Mononuclear cell (primary cell): ENCODE measurements around the gene ENTPD2. TPM values are rescaled to one million over a fixed set of nuclear protein-coding genes. Genes with fewer than 3 reads are reported as not detected.

Experiments
- H3K27me3 ChIP-seq: 2 replicates; pipeline ENCODE4 v1.6.0; 2011; ENCODE audit warnings: low read length, control low read depth; ENCODE audit not compliant: insufficient read depth
- H3K4me1 ChIP-seq: 2 replicates; pipeline ENCODE4 v1.5.1; 2011; ENCODE audit warnings: mild to moderate bottlenecking, low read length, control low read depth; ENCODE audit not compliant: insufficient read depth
- H3K4me3 ChIP-seq: 2 replicates; pipeline ENCODE4 v1.5.1; 2011; ENCODE audit warnings: mild to moderate bottlenecking, low read length, moderate library complexity
- H3K9me3 ChIP-seq: 2 replicates; pipeline ENCODE4 v1.5.1; 2011; ENCODE audit warnings: low read depth, mild to moderate bottlenecking, control low read depth, low read length
- total RNA-seq: library from RNA; depleted of rRNA; stranded (reverse); fragments of >200 nt; gene quantifications from one replicate; pipeline ENCODE4 v1.2.3, GENCODE V29; 2012

ENTPD2 gene
- total RNA-seq, 1 donor, result not detected

DNA sequence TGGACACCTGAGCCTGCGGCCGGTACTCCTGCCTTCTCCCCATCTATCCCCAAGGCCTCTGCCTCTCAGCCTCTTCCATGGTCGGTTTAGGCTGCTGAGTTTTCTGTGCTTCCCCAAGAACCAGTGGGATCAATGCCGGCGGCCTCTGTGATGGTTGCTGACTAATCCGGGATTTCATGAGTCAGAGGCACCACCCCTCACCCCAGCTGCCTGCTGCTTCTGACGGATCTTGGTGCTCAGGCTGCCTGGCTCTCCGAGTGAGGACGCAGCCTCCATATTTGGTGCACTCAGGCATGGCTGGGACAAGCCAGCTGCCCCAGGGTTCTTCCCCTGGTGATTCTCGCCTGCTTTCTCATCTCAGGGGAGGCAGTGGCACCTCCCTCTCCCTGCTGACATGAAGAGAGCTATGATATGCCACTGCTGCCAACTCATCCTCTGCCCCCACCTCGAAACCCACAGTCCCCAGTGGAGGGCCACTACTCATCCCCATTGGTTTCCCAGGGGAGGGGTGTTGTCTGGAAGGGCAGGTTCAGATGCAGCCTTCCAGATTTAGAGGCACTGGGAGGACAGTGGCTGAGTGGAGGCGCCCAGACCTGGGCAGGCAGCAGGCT, 29.6 kb upstream of the ENTPD2 start:
- Histone ChIP-seq H3K9me3 (no peaks in the 10 kb centered on the region), H3K4me1 (peaks cover 33% of the 10 kb centered on the region), H3K4me3 (no peak overlapping the region), H3K27me3 (no peaks in the 10 kb centered on the region)

DNA sequence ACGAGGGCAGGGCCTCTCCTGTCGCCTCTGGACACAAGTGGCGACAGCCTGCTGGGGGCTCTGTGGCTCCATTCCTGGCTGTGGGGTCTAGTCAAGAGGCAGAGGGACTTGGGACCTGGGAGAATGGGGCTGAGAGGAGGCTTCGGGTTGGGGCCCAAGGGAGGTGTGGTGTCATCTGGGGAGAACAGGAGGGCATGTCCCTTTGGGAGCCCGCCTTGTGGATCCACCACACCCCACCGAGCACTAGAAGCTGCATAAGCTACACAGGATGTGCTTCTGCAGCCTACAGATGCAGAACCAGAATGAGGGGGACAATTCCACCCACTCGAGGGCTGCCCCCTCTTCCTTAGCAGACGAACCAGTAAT, 29.0 kb upstream of the ENTPD2 start:
- Histone ChIP-seq H3K4me1 (peaks cover 32% of the 10 kb centered on the region), H3K9me3 (no peaks in the 10 kb centered on the region), H3K27me3 (no peaks in the 10 kb centered on the region), H3K4me3 (no peak overlapping the region)

DNA sequence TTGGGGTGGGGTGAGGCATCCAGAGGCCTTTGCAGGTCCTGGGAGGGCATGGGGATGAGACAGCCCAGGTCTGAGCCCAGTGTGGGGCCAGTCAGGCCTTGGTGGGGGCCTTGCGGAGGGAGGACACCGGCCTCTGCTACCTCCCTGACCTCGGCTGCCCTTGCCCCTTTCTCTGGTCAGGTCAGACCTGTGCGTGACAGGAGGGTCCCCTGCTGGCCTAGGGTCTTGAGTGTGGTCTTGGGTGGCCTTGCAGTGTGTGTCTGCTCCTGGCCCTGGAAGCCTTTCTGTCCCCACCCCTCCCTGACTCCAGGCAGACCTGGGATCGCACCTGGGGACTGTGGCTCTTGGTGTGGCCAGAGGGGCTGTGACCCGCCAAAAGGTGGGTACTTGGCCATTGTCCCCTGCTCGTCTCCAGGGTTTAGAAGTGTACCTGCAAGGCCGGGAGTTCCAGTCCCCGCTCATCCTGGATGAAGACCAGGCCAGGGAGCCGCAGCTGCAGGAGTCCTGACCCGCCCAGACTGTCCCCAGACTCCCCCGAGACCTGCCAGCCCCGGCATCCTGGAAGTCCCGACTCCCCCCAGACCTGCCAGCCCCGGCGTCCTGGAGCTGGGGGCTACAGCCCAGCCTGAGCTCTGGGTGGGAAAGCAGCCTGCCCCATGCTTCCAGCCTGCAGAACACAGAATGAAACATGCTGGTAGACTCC, 28.5 kb upstream of the ENTPD2 start:
- Histone ChIP-seq H3K4me1 (peaks cover 27% of the 10 kb centered on the region), H3K4me3 (no peak overlapping the region), H3K27me3 (no peaks in the 10 kb centered on the region), H3K9me3 (no peaks in the 10 kb centered on the region)

DNA sequence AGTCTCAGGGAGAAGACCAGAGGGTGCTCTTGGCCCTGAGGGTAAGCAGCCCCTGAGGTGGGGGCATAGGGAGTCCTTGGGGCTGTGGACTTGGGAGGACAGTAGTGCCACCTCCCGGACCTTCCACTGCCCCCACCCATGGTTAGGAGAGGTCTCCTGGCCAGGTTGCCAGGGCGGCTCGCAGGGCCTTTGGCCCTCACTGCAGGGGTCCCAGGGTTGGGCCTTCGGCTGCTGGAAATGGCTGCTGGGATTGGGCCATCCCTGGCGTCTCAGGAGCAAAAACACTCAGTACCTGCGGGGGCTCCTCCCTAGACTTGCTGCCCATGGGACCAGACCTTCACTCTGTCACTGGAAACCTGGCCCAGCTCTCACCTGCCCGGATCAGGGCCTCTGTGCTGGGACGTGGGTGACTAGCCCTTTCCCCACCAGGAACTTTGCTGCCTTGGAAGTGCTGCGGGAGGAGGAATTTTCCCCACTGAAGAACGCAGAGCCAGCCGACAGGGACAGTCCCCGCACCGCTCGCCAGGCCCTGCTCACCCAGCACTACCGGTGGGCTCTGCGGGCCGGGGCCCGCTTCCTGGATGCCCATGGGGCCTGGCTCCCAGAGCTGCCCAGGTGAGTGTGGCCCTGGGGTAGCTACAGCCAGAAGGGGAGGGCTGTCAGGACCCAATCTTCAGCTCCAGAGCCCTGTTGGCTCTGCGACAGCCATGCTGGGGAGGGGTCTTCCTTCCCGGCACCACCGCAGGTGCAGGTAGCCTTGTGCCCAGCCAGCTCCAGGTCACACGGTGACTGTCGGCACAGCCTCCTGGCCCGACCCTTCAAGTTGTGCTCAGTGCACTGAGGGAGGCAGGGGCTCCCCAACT, 26.6 kb upstream of the ENTPD2 start:
- Histone ChIP-seq H3K4me3 (no peak overlapping the region), H3K4me1 (peaks cover 30% of the 10 kb centered on the region), H3K9me3 (no peaks in the 10 kb centered on the region), H3K27me3 (no peaks in the 10 kb centered on the region)

DNA sequence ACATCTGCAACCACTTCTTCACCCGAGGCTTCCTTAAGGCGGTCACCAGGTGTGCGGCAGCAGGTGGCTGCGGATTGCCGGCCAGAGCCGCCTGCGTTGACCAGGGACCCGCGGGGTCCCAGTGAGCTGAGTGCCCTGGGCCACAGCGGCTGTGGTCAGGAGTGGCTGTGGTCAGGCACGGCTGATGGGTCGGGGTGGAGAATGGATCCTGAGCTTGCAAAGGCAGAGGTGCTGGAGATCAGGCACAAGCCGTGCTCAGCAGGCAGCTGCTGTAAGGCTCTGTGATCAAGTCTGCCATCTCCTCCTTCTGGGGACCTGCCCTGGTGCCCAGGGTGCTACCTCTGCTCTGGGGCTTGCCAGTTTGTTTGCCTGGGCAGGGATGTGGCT, 25.5 kb upstream of the ENTPD2 start:
- Histone ChIP-seq H3K9me3 (no peaks in the 10 kb centered on the region), H3K4me3 (no peak overlapping the region), H3K4me1 (peaks cover 34% of the 10 kb centered on the region), H3K27me3 (no peaks in the 10 kb centered on the region)

DNA sequence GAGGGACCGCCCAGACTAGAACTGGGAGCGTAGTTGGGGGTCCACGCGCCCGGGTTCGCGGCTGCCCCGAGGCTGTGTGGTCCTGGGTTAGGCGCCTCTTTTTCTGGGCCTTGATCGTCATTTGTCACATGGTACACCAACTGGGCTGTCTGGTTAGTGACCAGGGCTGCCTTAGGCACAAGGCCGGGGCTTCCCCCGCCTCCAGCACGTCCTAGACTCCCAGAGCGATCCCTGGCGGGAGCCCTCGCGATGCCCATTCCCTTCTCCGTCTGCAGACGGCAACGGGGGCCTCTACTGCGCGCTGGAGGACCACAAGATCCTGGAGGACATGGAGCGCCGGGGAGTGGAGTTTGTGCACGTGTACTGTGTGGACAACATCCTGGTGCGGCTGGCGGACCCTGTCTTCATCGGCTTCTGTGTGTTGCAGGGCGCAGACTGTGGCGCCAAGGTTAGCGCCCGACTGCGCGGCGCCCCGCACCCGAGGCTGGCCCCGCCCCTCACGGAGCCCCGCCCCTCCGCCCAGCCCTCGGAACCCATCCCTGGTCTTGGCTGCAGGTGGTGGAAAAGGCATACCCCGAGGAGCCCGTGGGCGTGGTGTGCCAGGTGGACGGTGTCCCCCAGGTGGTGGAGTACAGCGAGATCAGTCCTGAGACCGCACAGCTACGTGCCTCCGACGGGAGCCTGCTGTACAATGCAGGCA, 25.0 kb upstream of the ENTPD2 start:
- H3K9me3 ChIP-seq, result no peaks in the 10 kb centered on the region
- no peak overlapping the region for H3K4me3 ChIP-seq
- peaks cover 40% of the 10 kb centered on the region for H3K4me1 ChIP-seq
- no peaks in the 10 kb centered on the region for H3K27me3 ChIP-seq

DNA sequence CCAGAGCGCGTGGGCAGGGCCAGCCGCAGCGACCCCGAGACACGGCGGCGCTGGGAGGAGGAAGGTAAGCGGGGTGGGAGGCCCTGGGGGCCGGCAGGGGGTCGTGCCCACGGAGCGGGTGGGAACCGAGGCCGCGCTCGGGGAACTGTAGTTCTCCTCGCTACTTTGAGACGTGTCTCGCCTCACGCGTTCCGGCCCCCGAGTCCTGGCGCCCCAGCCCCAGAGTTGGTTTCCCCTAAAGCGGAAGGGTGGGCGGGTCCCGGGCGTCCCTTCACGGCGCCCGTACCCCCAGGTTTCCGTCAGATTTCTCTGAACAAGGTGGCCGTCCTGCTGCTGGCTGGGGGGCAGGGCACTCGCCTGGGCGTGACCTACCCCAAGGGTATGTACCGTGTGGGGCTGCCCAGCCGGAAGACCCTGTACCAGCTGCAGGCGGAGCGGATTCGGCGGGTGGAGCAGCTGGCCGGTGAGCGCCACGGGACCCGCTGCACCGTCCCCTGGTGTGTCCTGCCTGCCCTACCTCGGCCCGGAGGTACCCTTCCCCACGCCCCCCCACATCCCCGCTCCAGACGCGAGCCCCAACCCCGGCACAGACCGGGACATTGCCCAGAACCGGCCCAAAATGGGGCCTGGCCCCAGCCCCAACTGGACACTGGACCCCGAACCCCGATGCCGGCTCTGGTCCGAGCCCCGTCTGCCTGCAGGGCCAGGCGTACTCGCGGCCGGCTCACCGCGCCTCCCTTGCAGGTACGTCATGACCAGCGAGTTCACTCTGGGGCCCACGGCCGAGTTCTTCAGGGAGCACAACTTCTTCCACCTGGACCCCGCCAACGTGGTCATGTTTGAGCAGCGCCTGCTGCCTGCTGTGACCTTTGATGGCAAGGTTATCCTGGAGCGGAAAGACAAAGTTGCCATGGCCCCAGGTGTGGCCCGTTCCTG, 24.2 kb upstream of the ENTPD2 start:
- no peaks in the 10 kb centered on the region for H3K27me3 ChIP-seq
- H3K4me3 ChIP-seq, result peak overlapping the region; percentile 45
- H3K4me1 ChIP-seq, result peaks cover 48% of the 10 kb centered on the region
- no peaks in the 10 kb centered on the region for H3K9me3 ChIP-seq

DNA sequence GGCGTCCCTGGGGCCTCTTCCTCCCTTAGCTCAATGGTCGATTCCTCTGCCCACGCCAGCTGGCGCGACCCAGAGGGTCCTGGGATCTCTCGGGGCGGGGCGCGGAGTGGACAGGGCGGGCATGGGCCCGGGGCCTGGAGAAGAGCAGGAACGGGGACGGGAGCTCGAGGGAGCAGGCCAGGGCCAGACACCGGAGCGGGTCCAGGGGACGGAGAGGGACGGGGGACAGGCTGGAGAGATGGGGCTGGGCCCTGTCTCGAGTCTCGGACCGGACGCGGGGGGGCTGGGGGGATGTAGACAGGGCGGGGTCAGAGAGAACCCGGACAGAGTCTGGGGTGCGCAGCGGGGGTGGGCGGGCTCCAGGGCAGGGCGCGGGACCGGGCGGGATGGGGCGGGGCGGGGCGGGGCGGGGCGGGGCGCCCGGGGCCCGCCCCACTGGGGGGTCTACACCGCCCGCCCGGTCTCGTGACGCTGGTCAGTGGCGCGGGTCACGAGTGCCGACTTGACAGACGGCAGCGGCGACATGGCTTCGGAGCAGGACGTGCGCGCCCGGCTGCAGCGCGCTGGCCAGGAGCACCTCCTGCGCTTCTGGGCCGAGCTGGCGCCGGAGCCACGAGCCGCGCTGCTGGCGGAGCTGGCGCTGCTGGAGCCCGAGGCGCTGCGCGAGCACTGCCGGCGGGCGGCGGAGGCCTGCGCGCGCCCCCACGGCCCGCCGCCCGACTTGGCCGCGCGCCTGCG, 23.3 kb upstream of the ENTPD2 start, which contains the start of gene UAP1L1:
UAP1L1 (plus strand) TSS at position 508 of the 738 bp plus-strand sequence; CDS start at position 524, 16 bp downstream.
- Histone ChIP-seq H3K4me1 (peaks cover 57% of the 10 kb centered on the region), H3K27me3 (no peaks in the 10 kb centered on the region), H3K4me3 (peak within 1 kb of the TSS; percentile 45), H3K9me3 (no peaks in the 10 kb centered on the region)

DNA sequence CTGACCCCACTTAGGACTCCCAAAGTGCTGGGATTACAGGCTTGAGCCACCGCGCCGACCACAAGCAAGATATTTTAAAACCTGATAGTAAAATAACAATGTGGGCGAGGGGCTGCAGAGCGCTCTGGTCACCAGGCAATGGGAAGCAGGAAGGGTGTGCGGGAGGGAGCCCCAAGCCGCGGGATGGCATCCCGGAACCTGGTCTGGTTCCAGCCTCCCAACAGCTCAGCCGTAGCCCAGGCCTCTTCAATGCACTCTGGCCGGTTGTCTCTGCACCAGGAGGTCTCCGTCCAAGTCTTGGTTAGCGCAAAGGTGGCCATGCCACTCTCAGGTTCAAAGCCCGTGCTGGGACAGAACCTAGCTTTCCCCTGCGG, 22.8 kb upstream of the ENTPD2 start:
- H3K9me3 ChIP-seq, result no peaks in the 10 kb centered on the region
- peaks cover 62% of the 10 kb centered on the region for H3K4me1 ChIP-seq
- peak overlapping the region; percentile 24 for H3K4me3 ChIP-seq
- H3K27me3 ChIP-seq, result no peaks in the 10 kb centered on the region

DNA sequence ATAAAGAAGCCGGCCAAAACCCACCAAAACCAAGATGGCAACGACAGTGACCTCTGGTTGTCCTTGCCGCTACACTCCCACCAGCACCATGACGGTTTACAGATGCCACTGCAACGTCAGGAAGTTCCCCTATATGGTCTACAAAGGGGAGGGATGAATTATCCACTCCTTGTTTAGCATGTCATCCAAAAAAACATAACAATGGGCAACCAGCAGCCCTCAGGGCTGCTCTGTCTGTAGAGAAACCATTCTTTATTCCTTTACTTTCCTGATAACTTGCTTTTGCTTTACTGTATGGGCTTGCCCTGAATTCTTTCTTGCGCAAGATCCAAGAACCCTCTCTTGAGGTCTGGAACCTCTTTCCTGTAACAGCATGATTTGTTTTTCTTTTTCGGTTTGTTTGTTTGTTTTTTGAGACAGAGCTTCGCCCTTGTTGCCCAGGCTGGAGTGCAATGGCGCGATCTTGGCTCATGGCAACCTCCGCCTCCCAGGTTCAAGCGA, 21.5 kb upstream of the ENTPD2 start:
- Histone ChIP-seq H3K9me3 (no peaks in the 10 kb centered on the region), H3K27me3 (no peaks in the 10 kb centered on the region), H3K4me1 (peaks cover 74% of the 10 kb centered on the region), H3K4me3 (no peak overlapping the region)

DNA sequence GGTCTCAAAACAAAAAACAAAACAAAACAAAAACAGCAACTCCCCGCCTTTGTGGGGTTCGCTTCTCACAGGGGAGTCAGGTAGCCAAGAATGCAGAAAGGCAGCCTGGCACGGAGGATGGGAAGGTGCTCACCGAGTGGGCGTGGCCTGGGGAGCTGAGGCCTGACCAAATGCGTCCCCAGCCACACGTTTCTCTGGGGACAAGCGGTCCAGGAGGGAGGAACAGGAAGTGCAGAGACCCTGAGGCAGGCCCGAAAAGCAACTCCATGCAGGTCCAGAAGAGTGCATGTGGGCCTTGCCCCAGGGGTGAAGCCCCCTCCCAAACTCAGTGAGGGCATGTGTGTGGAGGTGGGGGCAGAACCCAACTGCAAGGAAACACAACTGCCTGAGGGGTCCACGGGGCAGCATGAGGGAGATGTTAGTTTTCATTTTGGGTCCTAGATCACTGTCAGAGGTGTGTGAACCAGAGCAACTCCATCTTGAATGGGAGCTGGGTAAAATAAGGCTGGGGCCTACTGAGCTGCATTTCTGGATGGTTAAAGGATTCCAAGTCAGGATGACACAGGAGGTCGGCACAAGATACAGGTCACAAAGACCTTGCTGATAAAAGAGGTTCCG, 20.9 kb upstream of the ENTPD2 start:
- Histone ChIP-seq H3K4me3 (no peak overlapping the region), H3K27me3 (no peaks in the 10 kb centered on the region), H3K4me1 (peaks cover 78% of the 10 kb centered on the region), H3K9me3 (no peaks in the 10 kb centered on the region)

DNA sequence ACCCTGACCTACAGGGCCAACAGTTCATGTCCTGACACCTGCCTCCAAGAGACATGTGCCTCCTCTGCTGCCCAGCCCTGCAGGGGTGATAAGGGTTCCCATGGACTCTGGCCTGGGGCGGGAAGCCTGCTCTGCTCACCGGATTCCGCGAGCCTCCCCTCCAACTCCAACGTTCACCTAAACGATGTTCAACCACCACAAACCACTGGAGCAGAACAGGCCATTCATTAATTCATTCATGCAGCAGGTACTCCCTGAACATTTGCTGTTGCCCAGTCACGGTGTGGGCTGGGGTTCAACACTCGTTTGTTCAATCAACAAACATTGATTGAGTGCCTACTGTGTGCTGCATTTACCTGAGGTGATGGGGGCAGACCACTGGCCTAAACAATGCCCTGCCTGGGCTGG, 20.1 kb upstream of the ENTPD2 start:
- H3K4me3 ChIP-seq, result no peak overlapping the region
- no peaks in the 10 kb centered on the region for H3K27me3 ChIP-seq
- peaks cover 86% of the 10 kb centered on the region for H3K4me1 ChIP-seq
- H3K9me3 ChIP-seq, result no peaks in the 10 kb centered on the region

DNA sequence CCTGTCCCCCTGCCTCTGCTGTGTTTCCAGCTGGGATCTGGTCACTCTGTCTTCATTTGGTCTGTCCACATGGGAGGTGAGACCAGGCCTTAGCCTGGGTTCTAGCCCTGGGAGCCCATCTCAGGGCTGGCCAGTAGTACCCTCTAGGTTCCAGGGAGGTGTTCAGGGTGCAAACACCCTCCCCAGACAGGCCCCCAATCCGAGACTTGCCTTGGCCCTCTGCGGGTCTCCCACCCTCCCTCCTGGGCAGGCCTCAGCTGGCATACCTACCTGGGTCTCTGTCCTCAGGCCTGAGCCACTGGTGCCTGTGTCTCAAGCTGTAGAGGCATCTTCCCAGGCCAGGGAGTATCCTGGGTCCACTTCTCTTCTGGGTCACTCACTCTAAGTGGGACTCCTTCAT, 17.4 kb upstream of the ENTPD2 start:
- Histone ChIP-seq H3K9me3 (no peaks in the 10 kb centered on the region), H3K27me3 (no peaks in the 10 kb centered on the region), H3K4me3 (no peak overlapping the region), H3K4me1 (peaks cover 88% of the 10 kb centered on the region)
